Measurements from ENCODE around the gene GJB2.

The GJB2 gene

DNA sequence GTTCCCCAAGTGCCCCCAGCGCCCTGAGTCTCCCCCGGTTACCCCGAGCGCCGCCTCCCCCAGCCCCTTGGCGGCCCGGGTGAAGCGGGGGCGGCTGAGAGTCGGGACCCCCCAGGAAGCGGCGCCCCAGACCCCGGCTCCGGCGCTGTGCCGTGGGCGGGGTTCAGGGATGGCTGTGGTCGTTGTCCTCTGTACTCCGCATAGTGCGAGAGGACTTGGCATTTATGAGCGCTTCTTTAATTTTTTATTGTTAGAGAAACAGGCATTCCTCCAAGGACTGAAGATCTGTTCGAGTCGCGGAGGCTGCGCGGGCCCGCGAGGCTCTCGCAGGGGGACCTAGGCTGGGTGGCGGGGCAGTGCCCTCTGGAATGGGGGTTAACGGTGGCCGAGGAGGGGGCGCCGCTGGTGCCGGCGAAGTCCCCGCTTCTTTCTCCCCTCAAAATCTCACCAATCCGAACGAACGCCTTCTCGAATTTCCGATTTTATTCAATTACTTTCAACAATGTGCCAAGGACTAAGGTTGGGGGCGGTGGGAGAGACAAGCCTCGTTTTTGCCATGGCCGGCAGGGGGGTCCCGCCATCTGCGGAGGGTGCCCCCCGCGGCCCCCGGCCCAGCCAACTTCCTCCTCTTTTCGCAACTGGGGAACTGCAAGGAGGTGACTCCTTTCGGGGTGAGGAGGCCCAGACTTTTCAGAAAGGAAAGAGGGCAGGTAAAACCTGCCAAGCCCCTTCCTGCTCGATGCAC is 596 bp upstream of the GJB2 start:
- peak overlapping the region; percentile 38 for H3K4me3 ChIP-seq (ENCODE audit: low read depth, low read length)
- TF ChIP-seq, protein P1, sequence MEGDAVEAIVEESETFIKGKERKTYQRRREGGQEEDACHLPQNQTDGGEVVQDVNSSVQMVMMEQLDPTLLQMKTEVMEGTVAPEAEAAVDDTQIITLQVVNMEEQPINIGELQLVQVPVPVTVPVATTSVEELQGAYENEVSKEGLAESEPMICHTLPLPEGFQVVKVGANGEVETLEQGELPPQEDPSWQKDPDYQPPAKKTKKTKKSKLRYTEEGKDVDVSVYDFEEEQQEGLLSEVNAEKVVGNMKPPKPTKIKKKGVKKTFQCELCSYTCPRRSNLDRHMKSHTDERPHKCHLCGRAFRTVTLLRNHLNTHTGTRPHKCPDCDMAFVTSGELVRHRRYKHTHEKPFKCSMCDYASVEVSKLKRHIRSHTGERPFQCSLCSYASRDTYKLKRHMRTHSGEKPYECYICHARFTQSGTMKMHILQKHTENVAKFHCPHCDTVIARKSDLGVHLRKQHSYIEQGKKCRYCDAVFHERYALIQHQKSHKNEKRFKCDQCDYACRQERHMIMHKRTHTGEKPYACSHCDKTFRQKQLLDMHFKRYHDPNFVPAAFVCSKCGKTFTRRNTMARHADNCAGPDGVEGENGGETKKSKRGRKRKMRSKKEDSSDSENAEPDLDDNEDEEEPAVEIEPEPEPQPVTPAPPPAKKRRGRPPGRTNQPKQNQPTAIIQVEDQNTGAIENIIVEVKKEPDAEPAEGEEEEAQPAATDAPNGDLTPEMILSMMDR (IDR thresholded peaks at IDR 0.05; ENCODE audit: low read depth, low read length, missing control alignments), result no peak
- no peak for DNase-seq (ENCODE audit: low read depth)

DNA sequence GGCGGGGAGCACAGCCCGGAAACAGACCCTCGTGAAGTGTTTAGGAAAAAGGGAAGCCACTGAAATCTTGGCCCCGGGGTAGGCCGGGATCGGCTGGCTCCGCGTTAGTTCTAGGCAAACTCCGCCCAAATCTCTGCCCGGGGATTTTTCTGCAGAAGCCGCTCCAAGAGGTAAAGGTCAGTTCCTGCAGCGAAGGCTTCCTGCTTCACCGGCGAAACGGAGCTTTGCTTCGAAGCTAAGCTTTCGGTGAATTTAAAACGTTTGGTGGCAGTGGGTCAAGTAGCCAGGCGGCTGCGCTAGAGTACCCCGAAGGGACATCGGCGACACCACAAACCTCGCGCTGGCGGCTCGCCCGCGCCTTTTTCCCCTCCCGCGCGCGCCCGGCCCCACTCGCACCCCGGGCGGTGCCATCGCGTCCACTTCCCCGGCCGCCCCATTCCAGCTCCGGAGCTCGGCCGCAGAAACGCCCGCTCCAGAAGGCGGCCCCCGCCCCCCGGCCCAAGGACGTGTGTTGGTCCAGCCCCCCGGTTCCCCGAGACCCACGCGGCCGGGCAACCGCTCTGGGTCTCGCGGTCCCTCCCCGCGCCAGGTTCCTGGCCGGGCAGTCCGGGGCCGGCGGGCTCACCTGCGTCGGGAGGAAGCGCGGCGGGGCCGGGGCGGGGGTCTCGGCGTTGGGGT is 441 bp downstream of the GJB2 start:
- TF ChIP-seq, protein P1 (IDR thresholded peaks at IDR 0.05; ENCODE audit: low read depth, low read length, missing control alignments), result peak; percentile 14
- DNase-seq (ENCODE audit: low read depth), result no peak
- peak overlapping the region; percentile 38 for H3K4me3 ChIP-seq (ENCODE audit: low read depth, low read length)

DNA sequence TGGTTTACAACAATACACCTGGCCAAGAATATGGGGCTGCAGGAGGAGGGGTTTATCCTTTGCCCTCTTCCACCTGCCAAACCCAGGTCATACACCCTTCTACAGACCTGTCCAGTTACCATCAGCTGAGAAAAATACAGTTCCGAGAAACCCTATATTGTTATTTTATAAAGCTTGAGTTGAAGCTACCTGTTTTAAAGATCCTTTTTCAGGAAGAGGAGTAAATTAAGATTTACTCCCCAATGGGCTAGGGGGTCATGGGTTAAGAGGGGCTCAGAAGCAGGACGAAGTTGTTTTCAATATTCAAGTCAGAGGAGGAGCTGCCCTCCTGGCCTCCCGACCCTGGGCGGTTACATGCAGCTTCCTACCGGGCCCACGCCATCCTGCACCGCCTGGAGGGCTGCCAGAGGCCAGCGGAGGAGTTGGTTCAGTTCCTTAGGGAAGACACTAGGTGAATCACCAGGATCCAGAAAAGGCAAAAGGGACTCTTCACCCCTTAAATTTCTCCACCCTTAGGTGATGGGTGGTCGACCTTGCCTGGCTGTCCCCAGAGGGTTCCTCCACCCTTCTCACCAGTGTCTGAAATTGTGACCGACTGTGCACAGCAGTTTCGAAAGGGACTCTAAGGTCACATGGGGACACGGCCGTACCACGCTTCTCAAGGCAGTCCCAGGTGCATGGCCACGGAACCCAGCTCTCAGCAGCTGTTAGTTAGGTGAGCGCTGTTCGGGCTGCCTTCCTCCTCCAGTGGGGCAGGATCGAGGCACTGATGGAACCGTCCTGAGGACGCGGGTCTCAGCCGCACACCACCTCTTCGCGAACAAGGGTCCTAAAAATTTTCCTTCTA is 1.2 kb downstream of the GJB2 start:
- TF ChIP-seq, protein P1 (IDR thresholded peaks at IDR 0.05; ENCODE audit: low read depth, low read length, missing control alignments), result no peak
- H3K4me3 ChIP-seq (ENCODE audit: low read depth, low read length), result peak overlapping the region; percentile 38; the same call in 1 of the 2 replicates
- no peak for DNase-seq (ENCODE audit: low read depth)

DNA sequence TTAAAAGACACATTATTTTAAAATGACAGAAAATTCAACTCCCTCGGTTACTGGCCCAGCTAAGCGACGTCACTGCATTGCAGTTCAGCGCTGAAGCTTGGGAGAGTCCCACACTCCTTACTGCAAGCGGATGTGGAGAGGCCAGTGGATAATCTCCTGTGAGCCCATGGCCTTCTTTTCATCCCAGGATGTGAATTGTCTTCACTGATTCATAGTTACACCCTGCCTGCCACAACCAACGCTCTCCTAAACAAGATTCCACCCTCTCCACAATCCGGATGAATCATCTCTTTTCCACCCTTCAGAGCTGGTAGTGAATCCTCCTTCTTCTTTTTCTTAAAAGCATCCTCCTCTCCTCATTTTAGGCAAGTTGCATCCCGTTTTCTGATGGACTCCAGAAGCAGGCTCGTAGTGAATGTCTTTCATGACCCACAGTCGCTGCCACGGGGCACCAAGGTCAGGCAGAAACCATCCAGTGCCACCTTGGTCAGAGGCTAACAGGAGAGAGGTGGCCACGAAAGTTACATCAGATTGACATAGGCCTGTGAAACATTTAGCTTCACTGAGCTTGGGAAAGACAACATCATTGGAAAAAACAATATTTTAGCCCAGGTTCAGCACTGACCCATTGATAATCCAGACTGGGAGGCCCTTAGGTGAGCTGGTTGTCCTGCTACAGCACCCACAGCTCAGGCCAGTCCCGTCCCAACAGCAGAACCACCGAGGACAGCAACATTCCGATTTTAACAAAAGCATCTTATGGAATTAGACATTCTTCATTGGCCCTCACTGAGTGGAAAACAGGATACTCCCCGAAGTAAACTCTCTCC is 2.0 kb downstream of the GJB2 start:
- TF ChIP-seq, protein P1 (IDR thresholded peaks at IDR 0.05; ENCODE audit: low read depth, low read length, missing control alignments), result no peak
- DNase-seq (ENCODE audit: low read depth), result no peak
- H3K4me3 ChIP-seq (ENCODE audit: low read depth, low read length), result no peak overlapping the region

DNA sequence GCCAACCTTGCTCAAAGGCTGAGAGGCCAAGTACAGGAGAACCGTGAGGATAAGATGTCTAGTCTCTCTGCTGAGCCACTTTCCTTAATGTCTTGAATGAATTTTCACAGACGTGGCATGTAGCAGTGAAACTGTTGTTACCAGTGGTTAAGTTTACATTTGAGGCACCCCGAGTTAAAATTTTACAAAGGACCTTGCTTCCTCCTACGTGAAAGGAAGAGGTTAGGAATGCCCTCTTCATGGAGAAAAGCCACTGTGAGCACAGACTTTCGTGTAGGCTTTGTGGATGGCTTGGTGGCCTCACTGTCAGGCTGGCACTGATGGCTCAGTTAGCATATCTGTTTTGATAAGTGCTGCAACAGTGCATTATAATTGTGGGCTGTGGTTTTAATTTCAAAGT is 2.7 kb downstream of the GJB2 start:
- TF ChIP-seq, protein P1 (IDR thresholded peaks at IDR 0.05; ENCODE audit: low read depth, low read length, missing control alignments), result no peak
- no peak overlapping the region for H3K4me3 ChIP-seq (ENCODE audit: low read depth, low read length)
- DNase-seq (ENCODE audit: low read depth), result no peak

All from GM12864 (cell line).